A673 (cell line): ENCODE data around the gene MTX1.

ENCODE experiments used
- CTCF ChIP-seq: fragments of 300-800, 200-600 bp; sonication (generic); conservative IDR thresholded peaks from 2 replicates; pipeline ENCODE4 v1.5.1; 2017; ENCODE audit warnings: low read depth, mild to moderate bottlenecking, antibody characterized with exemption, low read length, moderate library complexity, mixed read lengths
- EZH2 ChIP-seq: fragments of 200-600 bp; sonication (generic); IDR thresholded peaks from 2 replicates; pipeline ENCODE4 v1.6.1; 2017; ENCODE audit warnings: borderline replicate concordance, low read depth, mild to moderate bottlenecking, mixed read lengths, antibody characterized with exemption, low read length; ENCODE audit not compliant: poor library complexity, severe bottlenecking

- no peak for TF ChIP-seq CTCF
- no peak for TF ChIP-seq EZH2
Measured at GRCh38 chr1:155208541-155209311, at the start of gene MTX1.
